Body of pancreas (tissue), 4 donors: ENCODE results near the gene VPS9D1. TPM values are rescaled to one million over a fixed set of nuclear protein-coding genes. Genes with fewer than 3 reads are reported as not detected.

Source experiments
- ATAC-seq: fragments of 150-250 bp; one replicate; pipeline ENCODE4 v1.9.1; 2016
- DNase-seq, 4 donors: peaks; one replicate each; pipeline ENCODE4 v3.0.0-alpha.2; 2019
- H3K27ac ChIP-seq, 4 donors: fragments of 200-600 bp; sonication (generic); 1 replicate in 3 of 4; 2 replicates in 1 of 4; pipeline versions ENCODE4 v1.5.1 to v1.6.1; 2016 to 2019; ENCODE audit warnings: mild to moderate bottlenecking in 1 of 4, mixed read lengths in 1 of 4, moderate library complexity in 1 of 4
- H3K27me3 ChIP-seq, 2 donors: fragments of 200-600 bp; sonication (generic); one replicate each; pipeline ENCODE4 v1.6.0; 2016; ENCODE audit warnings: mild to moderate bottlenecking in 1 of 2
- H3K36me3 ChIP-seq, 2 donors: fragments of 200-600 bp; sonication (generic); replicated peaks in 1 of 2; 2 replicates each; pipeline ENCODE4 v1.5.1; 2016; ENCODE audit warnings: low read depth in 2 of 2; ENCODE audit not compliant: insufficient read depth in 1 of 2
- H3K4me1 ChIP-seq: fragments of 200-600 bp; sonication (generic); one replicate; pipeline ENCODE4 v1.6.0; 2016
- H3K4me3 ChIP-seq, 2 donors: fragments of 200-600 bp; sonication (generic); 1 replicate in 1 of 2; 2 replicates in 1 of 2; pipeline ENCODE4 v1.5.1; 2016 to 2019
- H3K9me3 ChIP-seq, 3 donors: fragments of 200-600 bp; sonication (generic); 1 replicate in 2 of 3; 2 replicates in 1 of 3; pipeline ENCODE4 v1.5.1; 2016
- CTCF ChIP-seq, 7 experiments: fragments of 450-650 bp in 4 of 7; fragments of 200-600 bp in 3 of 7; sonication (generic) in 3 of 7; IDR thresholded peaks; one replicate each; pipeline ENCODE4 v1.5.1; 2016 to 2019; ENCODE audit warnings: antibody characterized with exemption in 7 of 7
- POLR2A ChIP-seq, 3 donors: fragments of 450-650 bp; IDR thresholded peaks; one replicate each; pipeline ENCODE4 v1.6.1; 2016; ENCODE audit warnings: antibody characterized with exemption in 3 of 3, mild to moderate bottlenecking in 2 of 3
- WGBS, 2 donors: methylation state at CpG; one replicate each; pipeline ENCODE4 v1.1.5; 2017; 5-methylcytosine and 5-hydroxymethylcytosine counted together
- intact Hi-C: fragments of 100-400 bp; cut with DNase I; formaldehyde crosslinking; loops from one replicate; pipeline ENCODE4 v1.15.1; 2023
- total RNA-seq, 2 donors: library from RNA; depleted of rRNA; stranded (reverse); fragments of >200 nt; gene quantifications; one replicate each; pipeline ENCODE4 v1.1.0, GENCODE V29; 2016

VPS9D1 gene
- total RNA-seq, 2 donors from 2014 or later, result 3.6 to 24.7 TPM

DNA sequence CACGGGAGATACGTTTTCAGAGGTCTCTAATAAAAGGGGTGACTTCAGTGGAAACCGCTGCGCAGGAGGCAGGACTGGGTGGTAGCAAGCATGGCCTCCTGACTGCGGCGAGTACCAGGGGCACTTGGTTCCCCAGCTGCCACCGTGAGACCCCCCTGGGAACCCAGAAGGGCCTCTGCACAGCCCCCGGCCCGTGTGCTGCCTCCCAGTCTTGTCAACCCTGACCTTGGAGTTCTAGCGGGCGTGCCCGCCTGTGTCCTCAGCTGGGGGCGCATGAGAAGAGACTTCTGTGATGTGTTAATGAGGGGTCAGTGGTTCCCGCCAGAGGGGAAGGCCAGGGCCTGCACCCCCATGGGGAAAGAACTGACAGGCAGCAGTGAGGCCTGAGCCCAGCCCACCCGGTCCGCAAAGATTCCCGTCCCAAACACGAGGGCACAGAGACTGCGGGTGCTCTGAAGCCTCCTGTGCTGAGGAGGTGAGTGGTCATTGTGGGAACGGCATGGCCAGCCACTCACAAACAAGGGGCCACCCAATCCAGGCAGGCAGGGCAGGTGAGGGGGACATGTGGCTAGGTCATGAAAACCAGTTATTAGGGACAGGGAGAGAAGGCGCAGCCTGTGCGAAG, 10.0 kb upstream of the VPS9D1 start:
- Histone ChIP-seq H3K27ac (no peak overlapping the region), H3K36me3 (peaks cover 19 to 32% of the 10 kb centered on the region in 2 donors), H3K4me1 (no peaks in the 10 kb centered on the region), H3K27me3 (no peaks in the 10 kb centered on the region), H3K9me3 (no peaks in the 10 kb centered on the region), H3K4me3 (no peak overlapping the region)
- ATAC-seq (no peak), DNase-seq (no peak)
- TF ChIP-seq POLR2A (IDR thresholded peaks at IDR 0.05) (no peak), CTCF (IDR thresholded peaks at IDR 0.05) (no peak)
- intact Hi-C loops, result no loop called here
- 81 to 86% methylated on average over 14 to 21 of the region's 22 CpGs for WGBS, 2 donors

DNA sequence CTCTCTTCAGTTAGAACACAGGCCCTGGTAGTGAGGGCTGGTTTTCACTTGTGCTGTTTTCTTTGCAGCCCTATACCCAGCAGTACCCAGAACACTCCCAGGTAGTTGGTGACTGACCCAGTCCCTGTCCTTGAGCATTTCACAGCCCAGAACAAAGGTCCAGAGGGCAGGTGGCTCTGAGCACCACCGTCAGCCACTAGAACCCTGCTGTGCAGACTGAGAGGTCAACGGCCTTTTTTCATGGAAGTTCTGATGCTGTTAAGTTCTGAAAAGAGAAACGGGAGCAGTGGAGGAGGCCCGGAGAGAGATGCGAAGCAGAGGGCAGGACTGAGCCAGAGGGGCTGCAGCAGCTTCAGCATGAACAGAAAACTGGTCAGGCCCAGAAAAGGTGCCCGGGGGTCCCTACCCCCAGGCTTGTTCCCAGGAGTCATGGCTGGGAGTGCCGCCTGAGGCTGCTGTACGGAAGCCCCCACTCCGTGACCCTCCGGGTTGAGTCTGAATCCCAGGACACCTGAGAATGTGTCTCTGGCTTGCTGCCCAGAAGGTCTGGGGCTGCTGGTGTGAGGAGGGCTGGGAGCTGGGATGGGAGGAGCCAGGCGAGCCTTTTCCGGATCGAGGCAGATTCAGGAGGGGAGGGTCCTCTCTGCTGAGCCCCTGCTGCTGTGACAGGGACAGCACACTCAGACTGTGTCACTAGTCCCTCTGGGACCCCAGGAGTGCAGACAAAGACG, 9.3 kb upstream of the VPS9D1 start:
- 75 to 80% methylated on average over 13 to 14 of the region's 14 CpGs for WGBS, 2 donors
- TF ChIP-seq CTCF (IDR thresholded peaks at IDR 0.05), result no peak
- TF ChIP-seq POLR2A (IDR thresholded peaks at IDR 0.05), result no peak
- ATAC-seq, result no peak
- Histone ChIP-seq H3K4me3 (no peak overlapping the region), H3K27me3 (no peaks in the 10 kb centered on the region), H3K4me1 (no peaks in the 10 kb centered on the region), H3K9me3 (no peaks in the 10 kb centered on the region), H3K36me3 (peaks cover 19 to 28% of the 10 kb centered on the region in 2 donors), H3K27ac (no peak overlapping the region)
- intact Hi-C loops, result no loop called here
- DNase-seq, result no peak

DNA sequence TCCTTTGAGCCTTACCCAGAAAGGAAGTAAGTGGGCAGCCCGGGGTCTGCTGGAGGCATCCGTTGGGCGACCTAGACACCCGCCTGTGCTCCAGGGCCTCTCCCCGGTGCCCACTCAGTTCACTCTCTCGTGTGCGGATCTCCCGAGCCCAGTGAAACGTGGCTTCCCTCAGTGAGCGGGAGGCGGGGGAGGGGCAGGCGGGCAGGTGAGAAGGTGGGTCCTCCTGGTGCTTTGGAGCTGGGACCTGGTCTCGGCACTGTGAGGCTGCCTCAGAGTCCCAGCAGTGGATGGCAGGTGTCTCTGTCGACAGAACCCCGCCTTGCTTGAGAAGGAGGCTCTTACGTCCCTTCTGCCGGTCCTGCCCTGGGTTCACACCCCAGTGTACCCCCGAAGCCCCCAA, 8.6 kb upstream of the VPS9D1 start:
- Histone ChIP-seq H3K27me3 (no peaks in the 10 kb centered on the region), H3K36me3 (peaks cover 19 to 24% of the 10 kb centered on the region in 2 donors), H3K9me3 (no peaks in the 10 kb centered on the region), H3K4me3 (no peak overlapping the region), H3K4me1 (no peaks in the 10 kb centered on the region), H3K27ac (no peak overlapping the region)
- 88 to 94% methylated on average over 14 to 17 of the region's 18 CpGs for WGBS, 2 donors
- intact Hi-C loops, result no loop called here
- DNase-seq (no peak), ATAC-seq (no peak)
- TF ChIP-seq CTCF (IDR thresholded peaks at IDR 0.05) (no peak), POLR2A (IDR thresholded peaks at IDR 0.05) (no peak)

DNA sequence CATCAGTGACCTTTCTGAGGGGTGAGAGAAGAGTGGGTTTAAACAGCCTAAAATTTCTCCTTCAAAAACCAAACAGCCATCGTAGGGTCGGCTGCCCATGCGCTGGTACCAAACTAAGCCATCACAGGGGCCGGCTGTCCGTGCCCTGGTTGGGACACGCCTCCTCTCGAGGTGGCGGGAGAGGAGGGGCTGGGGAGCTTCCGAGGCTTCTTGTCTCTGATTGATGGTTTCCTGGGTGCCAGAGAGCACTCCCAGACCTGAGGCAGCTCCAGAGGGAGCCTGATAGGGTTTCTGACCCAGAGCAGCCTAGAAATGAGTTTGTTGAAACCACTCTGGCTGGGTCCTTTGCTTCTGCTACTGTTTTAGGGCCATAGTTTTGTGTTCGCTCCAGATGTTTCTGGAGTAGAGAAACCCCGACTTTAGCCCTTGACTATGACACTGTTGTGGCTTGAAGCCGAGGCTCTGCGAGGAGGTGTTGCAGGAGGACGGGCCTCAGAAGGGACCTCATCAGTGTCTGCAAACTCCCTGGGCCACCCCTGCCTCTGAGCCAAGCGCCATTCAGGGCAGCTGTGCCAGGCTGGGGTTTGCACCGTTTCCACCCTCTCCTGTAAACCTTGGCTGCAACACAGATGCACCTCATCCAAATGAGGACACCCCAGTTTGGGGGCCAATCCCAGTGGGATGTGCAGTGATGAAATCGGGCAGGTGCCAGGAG, 6.9 kb upstream of the VPS9D1 start:
- Histone ChIP-seq H3K4me3 (no peak overlapping the region), H3K36me3 (peaks cover 11 to 17% of the 10 kb centered on the region in 2 donors), H3K9me3 (no peaks in the 10 kb centered on the region), H3K27ac (no peak overlapping the region), H3K4me1 (peaks cover 16% of the 10 kb centered on the region), H3K27me3 (no peaks in the 10 kb centered on the region)
- intact Hi-C loops, result no loop called here
- TF ChIP-seq CTCF (IDR thresholded peaks at IDR 0.05) (no peak), POLR2A (IDR thresholded peaks at IDR 0.05) (no peak)
- DNase-seq (no peak), ATAC-seq (no peak)
- 89 to 93% methylated on average over 3 to 17 of the region's 17 CpGs for WGBS, 2 donors
